GM19395 (cell line): Measurements from ENCODE around the gene MVB12B.

Experiments used
- ATAC-seq: cut with Tn5 transposase; IDR thresholded peaks from one replicate; pipeline ENCODE4 v1.9.1; 2021; ENCODE audit warnings: mild to moderate bottlenecking, moderate library complexity; ENCODE audit not compliant: unreplicated experiment

MVB12B gene

GRCh38 chr9:126329476-126330275 lies 3.0 kb downstream of the MVB12B start:
- ATAC-seq: no peak

GRCh38 chr9:126330536-126330935 lies 3.9 kb downstream of the MVB12B start:
- ATAC-seq: no peak

- no peak for ATAC-seq
Measured at GRCh38 chr9:126331964-126332748, 5.5 kb downstream of the MVB12B start.

- no peak for ATAC-seq
Measured at GRCh38 chr9:126334721-126335621, 8.3 kb downstream of the MVB12B start.

GRCh38 chr9:126335837-126336735 lies 9.5 kb downstream of the MVB12B start:
- no peak for ATAC-seq

- no peak for ATAC-seq
Measured at GRCh38 chr9:126336736-126337325, 10.2 kb downstream of the MVB12B start.

GRCh38 chr9:126337729-126338372 lies 11.2 kb downstream of the MVB12B start:
- no peak for ATAC-seq

GRCh38 chr9:126338945-126339344 lies 12.3 kb downstream of the MVB12B start:
- ATAC-seq: no peak

GRCh38 chr9:126341426-126341825 lies 14.8 kb downstream of the MVB12B start:
- no peak for ATAC-seq

GRCh38 chr9:126341902-126342301 lies 15.3 kb downstream of the MVB12B start:
- no peak for ATAC-seq

GRCh38 chr9:126342621-126343031 lies 16.0 kb downstream of the MVB12B start:
- no peak for ATAC-seq

- no peak for ATAC-seq
Measured at GRCh38 chr9:126343271-126343700, 16.7 kb downstream of the MVB12B start.

- ATAC-seq: no peak
Measured at GRCh38 chr9:126346031-126346430, 19.4 kb downstream of the MVB12B start.

GRCh38 chr9:126347093-126347492 lies 20.5 kb downstream of the MVB12B start:
- no peak for ATAC-seq

- ATAC-seq: no peak
Measured at GRCh38 chr9:126347911-126348760, 21.5 kb downstream of the MVB12B start.

GRCh38 chr9:126348911-126349550 lies 22.4 kb downstream of the MVB12B start:
- no peak for ATAC-seq

- ATAC-seq: no peak
Measured at GRCh38 chr9:126354887-126355770, 28.5 kb downstream of the MVB12B start.
